PC-9 (cell line): ENCODE data around the gene ADAMTS3.

Experiments used
- EZH2 ChIP-seq: fragments of 200-600 bp; sonication (generic); IDR thresholded peaks from 2 replicates; pipeline ENCODE4 v1.8.0; 2017; ENCODE audit warnings: antibody characterized with exemption, low read depth
- TF ChIP-seq, protein P1 (sequence below): fragments of 200-600 bp; sonication (generic); conservative IDR thresholded peaks from 2 replicates; pipeline ENCODE4 v1.6.1; 2017; ENCODE audit warnings: mixed run types, antibody characterized with exemption, mild to moderate bottlenecking, moderate library complexity

DNA sequence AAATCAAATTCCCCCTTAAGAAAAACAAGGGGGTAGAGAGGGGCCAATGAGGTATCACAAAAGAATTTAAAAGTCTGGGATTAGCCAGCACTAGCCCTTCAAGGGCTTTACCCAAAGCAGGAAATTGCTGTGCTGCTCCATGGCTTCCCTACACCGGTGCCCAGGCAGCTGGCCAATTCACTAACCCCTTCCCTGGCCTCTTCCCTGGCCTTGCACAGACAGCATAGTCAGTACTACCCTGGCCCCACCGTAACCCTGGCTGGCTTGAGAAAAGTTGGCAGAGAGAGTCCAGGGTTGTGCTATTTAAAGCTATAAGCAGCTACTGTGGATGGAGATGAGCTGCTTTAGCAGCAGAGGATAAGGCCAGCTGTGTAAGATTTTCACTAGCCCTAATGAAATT, 43.1 kb downstream of the ADAMTS3 start:
- TF ChIP-seq, protein P1, sequence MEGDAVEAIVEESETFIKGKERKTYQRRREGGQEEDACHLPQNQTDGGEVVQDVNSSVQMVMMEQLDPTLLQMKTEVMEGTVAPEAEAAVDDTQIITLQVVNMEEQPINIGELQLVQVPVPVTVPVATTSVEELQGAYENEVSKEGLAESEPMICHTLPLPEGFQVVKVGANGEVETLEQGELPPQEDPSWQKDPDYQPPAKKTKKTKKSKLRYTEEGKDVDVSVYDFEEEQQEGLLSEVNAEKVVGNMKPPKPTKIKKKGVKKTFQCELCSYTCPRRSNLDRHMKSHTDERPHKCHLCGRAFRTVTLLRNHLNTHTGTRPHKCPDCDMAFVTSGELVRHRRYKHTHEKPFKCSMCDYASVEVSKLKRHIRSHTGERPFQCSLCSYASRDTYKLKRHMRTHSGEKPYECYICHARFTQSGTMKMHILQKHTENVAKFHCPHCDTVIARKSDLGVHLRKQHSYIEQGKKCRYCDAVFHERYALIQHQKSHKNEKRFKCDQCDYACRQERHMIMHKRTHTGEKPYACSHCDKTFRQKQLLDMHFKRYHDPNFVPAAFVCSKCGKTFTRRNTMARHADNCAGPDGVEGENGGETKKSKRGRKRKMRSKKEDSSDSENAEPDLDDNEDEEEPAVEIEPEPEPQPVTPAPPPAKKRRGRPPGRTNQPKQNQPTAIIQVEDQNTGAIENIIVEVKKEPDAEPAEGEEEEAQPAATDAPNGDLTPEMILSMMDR, result no peak
- no peak for TF ChIP-seq EZH2
